GM18502 (cell line): Measurements from ENCODE around the gene EPHB2.

Experiments
- ATAC-seq: cut with Tn5 transposase; IDR thresholded peaks from one replicate; pipeline ENCODE4 v1.9.1; 2021; ENCODE audit warnings: mild to moderate bottlenecking; ENCODE audit not compliant: unreplicated experiment, poor library complexity

The EPHB2 gene

DNA sequence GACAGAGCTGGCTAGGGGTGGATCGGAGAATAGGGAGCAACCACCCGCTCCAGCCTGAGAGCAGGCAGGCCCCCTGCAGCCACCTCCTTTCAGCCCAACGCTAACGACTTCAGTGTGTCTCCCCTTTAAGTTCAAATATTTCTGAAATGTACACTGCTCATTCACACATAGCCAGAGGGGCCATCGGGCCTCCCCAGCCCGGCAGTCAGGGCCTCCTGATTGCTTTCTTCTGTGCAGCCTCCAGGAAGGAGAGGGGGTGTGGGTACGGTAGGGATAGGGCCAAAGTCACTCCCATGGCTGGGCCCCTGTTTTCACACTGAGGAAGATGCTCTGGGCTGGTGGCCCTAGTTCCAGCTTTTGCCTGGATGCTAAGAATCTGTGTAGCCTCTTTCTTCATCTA, 64.8 kb downstream of the EPHB2 start:
- ATAC-seq = no peak

GRCh38 chr1:22776035-22776613, 65.5 kb downstream of the EPHB2 start:
- no peak for ATAC-seq

DNA sequence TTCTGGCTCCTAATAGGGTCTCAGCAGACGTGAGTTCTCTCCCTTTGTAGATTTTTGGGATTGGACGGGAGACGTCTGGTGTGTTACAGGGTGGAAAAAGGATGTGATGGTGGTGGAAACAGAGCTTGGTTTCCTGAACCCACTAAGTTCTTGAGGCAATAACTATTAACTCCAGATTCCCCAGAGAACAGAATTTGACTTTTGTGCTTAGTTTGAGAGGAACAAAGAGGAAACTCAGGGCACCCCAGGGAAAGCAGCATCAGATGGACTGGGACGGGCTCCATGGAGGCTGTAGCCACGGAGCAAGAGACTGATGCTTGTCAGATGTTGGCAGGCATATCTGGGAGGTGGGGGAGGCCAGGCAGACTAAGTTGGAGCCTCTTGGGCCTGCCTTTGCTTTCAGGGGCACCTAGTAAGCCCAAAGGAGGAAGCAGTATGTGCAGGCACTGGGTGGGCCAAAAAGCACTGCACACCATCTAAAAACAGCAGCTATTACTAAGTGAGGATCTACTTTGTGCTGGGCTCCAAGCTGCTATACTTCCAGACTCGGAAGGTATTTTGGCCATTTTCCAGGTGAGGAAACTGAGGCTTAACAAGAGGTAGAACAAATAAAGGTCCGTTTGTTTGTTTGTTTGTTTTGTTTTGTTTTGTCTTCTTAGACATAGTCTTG, 66.9 kb downstream of the EPHB2 start:
- ATAC-seq = no peak

DNA sequence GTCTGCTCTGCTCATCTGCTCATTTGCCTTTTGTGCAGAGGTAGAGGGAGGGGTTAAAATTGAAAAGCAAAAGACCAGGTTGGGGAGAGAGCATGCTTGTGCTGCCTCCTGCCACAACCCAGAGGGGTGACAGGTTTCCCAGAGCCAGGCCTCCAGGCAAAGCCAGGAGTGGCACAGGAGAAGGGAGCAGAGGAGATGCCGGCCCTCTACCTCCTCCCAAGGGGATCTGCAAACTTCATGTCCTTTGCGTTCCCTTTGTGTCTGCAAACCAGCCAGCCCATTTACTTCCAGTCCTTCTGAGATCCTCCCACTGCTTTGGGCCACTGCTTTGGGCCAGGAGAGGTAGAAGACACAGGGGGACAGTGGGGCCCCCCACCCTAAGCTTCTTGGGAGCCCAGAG, 67.8 kb downstream of the EPHB2 start:
- no peak for ATAC-seq

DNA sequence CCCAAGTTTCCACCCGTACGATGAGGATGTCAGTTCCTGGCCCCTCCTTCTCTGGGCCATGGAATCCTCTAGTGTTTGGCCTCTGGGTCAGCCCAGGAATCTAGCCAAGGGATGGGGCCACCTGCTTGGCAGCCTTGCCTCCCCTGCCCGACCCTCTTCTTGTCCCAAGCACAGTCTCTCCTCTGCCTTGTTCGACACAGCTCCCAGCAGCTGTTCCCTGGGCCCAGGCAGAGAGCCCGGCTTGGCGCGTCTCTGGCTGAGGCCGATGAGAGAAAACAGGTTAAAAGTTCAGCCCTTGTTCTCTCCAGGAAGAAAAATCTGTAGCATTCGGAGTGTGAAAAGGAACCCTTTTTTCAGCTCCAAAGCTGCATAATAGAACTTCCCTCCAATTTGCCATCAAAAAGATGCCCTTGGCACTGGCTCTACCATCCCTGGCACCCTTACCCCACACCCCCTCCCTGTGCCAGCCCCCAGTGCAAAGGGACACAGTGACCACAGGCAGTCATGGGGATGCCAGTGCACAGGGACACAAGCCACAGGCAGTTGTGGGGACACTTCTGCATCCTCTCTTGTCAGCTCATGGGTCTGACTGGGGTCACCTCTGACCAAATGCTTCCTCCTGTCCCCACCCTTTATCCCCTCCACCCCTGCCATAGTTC, 68.4 kb downstream of the EPHB2 start:
- no peak for ATAC-seq

DNA sequence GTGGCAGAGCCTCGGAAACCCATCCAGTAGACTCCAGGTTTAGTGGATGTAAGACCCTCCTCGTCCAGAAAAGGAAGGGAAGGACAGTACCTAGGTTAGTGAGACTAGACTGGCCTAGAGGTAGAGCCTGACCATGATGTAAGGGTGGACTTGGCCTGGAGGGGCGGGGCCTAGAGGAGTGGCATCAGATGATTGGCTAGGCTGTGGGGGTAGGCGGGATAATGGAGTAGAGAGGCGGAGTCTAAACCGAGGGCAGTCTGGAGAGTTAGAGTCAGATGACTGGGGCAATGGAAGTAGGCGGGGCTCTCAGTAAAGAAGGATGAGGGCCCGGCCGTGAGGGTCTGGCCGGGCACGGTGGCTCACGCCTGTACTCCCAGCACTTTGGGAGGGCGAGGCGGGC, 70.1 kb downstream of the EPHB2 start:
- no peak for ATAC-seq

DNA sequence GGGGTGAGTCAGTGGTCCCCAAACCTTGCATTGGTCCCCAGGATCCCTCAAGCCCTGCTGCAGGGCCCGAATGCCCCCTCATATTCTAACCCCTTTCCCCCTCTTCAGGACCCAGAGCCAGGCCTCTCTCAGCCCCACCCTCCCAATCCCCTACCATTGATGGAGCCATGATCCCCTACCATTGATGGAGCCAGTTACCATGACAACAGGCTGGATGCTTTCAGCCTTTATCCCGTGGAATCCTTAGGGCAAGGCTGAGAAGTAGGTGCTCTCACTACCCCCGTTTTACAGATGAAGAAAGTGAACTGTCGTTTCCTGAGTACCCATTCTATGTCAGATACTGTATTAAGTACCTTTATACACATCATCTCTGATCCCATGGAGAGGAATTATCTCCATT, 70.8 kb downstream of the EPHB2 start:
- ATAC-seq = no peak

DNA sequence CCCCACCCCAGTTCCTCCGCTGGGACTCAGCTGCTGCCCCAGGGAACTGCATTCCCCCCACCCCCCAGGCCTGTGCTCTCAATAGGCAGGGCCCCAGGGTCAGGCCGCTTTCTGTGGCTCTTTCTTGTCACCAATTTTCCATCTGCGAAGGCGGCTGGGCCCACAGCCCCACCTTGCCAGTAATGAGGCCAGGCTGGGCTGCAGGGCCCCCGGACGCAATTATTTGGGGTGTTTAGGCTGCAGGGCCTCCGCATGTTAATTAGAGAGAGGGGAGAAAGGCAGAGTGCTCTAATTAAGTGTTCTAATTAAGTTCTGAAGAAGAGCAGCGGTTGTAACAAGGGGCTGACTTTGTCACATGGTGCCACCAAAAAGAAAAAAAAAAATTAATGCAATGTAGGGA, 71.8 kb downstream of the EPHB2 start:
- ATAC-seq = no peak

GRCh38 chr1:22784317-22784716, 73.7 kb downstream of the EPHB2 start:
- no peak for ATAC-seq

DNA sequence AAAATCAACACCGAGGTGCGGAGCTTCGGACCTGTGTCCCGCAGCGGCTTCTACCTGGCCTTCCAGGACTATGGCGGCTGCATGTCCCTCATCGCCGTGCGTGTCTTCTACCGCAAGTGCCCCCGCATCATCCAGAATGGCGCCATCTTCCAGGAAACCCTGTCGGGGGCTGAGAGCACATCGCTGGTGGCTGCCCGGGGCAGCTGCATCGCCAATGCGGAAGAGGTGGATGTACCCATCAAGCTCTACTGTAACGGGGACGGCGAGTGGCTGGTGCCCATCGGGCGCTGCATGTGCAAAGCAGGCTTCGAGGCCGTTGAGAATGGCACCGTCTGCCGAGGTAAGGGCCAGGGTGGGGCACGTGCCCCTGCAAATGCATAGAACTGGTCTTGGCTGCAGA, 74.1 kb downstream of the EPHB2 start:
- ATAC-seq = no peak

DNA sequence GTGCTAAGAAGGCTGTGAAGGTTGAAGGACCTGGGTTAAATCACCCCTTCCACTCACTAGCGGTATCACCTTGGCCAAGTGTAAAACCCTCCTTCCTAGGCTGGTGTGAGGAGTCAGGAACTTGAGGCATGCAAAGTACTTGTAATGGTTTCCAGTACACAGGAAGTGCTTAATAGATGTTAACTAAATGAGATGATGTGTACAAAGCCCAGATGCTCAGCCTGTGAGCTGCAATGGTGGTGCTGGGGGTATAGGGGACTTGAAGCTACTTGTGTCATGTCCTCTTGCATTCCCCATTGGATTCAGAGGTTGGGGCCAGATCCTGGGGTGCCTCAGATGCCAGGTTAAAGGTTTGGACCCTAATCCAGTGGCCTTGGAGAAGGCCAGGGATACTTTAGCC, 75.5 kb downstream of the EPHB2 start:
- no peak for ATAC-seq

GRCh38 chr1:22786719-22787489, 76.3 kb downstream of the EPHB2 start:
- ATAC-seq = no peak

GRCh38 chr1:22787636-22788035, 77.0 kb downstream of the EPHB2 start:
- no peak for ATAC-seq

DNA sequence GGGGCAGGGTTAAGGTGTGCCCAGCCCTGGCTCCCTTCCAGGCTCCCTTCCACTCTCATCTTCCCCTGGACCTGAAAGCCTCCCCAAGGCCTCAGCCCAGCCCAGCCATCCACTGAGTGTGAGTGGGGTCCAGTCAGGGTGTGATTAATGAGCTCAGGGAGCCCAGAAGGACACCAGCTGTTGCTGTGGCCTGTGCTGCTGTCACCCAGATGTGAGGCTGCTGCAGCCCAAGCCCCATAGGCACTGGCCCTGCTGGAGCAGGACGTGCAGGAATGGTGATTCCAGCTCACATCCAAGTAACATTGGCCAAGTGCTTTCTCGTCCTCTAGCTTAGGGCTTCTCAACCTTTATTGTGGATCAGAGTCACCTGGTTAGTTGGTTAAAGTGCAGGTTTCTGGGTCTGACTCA, 77.6 kb downstream of the EPHB2 start:
- ATAC-seq = no peak

GRCh38 chr1:22789356-22789994, 78.8 kb downstream of the EPHB2 start:
- no peak for ATAC-seq

- ATAC-seq = no peak
Observed at GRCh38 chr1:22790232-22791008, 79.8 kb downstream of the EPHB2 start.

DNA sequence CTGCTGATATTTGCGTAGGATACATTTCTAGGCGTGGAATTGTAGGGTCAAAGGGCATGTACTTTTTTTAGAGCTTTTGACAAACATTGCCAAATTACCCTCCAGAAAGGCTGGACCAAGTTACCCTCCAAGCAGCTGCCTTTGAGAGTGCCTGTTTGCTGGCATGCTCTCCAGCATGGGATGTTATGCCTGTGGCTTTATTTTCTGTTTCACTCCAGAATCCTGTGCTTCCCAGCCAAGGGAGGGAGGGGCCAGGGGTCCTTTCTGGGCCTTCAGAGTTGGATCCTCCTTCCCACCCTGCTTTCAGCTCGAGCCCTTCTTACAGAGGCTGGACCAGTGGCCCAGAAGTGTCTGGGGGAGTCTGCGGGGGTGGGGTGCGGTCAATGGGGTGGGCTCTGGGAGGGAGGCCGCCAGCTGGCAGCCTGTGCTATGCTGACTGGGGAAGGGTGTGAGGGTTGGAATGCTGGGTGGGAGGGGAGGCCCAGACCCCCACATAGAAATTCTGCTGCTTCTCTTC, 81.2 kb downstream of the EPHB2 start:
- ATAC-seq = no peak

DNA sequence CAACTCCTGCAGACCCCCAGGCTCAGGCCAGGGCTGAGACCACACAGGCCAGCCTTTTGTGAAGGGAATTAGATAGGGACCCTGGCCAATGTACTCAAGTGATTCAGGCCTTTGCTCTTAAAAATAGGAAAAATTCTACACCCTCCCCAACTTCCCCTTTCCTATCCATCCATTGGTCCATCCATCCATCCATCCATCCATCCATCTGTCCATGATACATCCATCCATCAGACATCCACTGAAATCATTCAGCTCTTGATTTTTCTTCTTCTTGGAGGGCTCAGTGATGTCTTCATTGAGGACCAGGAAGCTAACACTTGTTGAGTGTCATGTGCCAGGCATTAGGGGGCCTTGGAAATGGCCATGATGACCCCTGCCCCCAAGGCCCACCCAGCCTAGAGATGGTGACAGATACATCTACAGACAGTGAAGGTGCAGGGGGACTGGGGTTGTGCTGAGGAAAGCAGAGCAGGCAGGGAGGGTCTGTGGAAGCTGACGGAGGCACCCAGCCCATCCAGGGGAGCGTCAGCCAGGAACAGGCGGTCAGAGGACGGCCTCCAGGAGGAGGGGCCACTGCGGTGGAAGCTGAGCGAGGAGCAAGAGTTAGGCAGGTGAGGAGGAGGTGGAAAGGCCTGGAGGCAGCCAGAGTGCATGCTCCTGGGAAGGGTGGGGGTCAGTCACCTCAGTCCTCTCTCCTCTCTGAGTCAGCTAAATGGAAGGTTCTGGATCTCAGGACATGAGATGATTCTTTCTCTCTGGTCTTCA, 81.9 kb downstream of the EPHB2 start:
- ATAC-seq = no peak

- ATAC-seq = no peak
Observed at GRCh38 chr1:22793647-22794046, 83.0 kb downstream of the EPHB2 start.
